Suprapubic skin (tissue), 3 donors: ENCODE results near the gene HTR7.

ENCODE experiments used
- EP300 ChIP-seq: sonication (generic); formaldehyde crosslinking; IDR thresholded peaks from one replicate; pipeline ENCODE4 v1.6.1; 2017; ENCODE audit warnings: antibody characterized with exemption
- POLR2A ChIP-seq, 2 donors: fragments of 450-650 bp; IDR thresholded peaks; one replicate each; pipeline ENCODE4 v1.6.1; 2017; ENCODE audit warnings: antibody characterized with exemption in 2 of 2, mild to moderate bottlenecking in 2 of 2, moderate library complexity in 2 of 2
- TF ChIP-seq, protein P1 (sequence below), 2 donors: fragments of 200-600 bp in 1 of 2; fragments of 450-650 bp in 1 of 2; sonication (generic) in 1 of 2; IDR thresholded peaks; one replicate each; pipeline ENCODE4 v1.5.1; 2016 to 2019; ENCODE audit warnings: antibody characterized with exemption in 2 of 2, mild to moderate bottlenecking in 1 of 2, moderate library complexity in 1 of 2

- TF ChIP-seq, protein P1, sequence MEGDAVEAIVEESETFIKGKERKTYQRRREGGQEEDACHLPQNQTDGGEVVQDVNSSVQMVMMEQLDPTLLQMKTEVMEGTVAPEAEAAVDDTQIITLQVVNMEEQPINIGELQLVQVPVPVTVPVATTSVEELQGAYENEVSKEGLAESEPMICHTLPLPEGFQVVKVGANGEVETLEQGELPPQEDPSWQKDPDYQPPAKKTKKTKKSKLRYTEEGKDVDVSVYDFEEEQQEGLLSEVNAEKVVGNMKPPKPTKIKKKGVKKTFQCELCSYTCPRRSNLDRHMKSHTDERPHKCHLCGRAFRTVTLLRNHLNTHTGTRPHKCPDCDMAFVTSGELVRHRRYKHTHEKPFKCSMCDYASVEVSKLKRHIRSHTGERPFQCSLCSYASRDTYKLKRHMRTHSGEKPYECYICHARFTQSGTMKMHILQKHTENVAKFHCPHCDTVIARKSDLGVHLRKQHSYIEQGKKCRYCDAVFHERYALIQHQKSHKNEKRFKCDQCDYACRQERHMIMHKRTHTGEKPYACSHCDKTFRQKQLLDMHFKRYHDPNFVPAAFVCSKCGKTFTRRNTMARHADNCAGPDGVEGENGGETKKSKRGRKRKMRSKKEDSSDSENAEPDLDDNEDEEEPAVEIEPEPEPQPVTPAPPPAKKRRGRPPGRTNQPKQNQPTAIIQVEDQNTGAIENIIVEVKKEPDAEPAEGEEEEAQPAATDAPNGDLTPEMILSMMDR (IDR thresholded peaks at IDR 0.05), result no peak
- TF ChIP-seq EP300, result no peak
- TF ChIP-seq POLR2A (IDR thresholded peaks at IDR 0.05), result no peak
Observed at GRCh38 chr10:90885176-90885575, 27.3 kb upstream of the HTR7 start.
